ENCODE data around the gene ZNF865. TPM values are rescaled to one million over a fixed set of nuclear protein-coding genes. Genes with fewer than 3 reads are reported as not detected.
"Not testable (repeated sequence)": the region's sequence is repeated elsewhere in the genome, so short reads cannot be mapped to it uniquely, and the experiment has no call there.

ZNF865 gene
- total RNA-seq, 5 donors from 2014 or later (not counting 1 experiment from before 2014, with no cell fraction given): 16.3 to 29.4 (median 27.3) TPM

GRCh38 chr19:55573929-55574328 lies 31.5 kb upstream of the ZNF865 start:
- POLR2A ChIA-PET; H3K9me3 ChIP-seq; ATAC-seq (replicated peaks in 1 of 4); H3K4me3 Mint-ChIP-seq; DNase-seq; H3K27ac ChIP-seq (ENCODE audit: low read length); H3K27me3 ChIP-seq (replicated peaks in 1 of 2; ENCODE audit: control insufficient read depth in 2 of 2, extremely low read depth in 1 of 2, insufficient read depth in 2 of 2, low read length in 1 of 2); H3K4me1 ChIP-seq (ENCODE audit: control insufficient read depth in 1 of 2, extremely low read depth in 1 of 2, insufficient read depth in 2 of 2, low read length in 2 of 2); H3K36me3 ChIP-seq (ENCODE audit: control insufficient read depth in 2 of 2, extremely low read depth in 1 of 2, insufficient read depth in 1 of 2, low read length in 1 of 2); H3K9me3 Mint-ChIP-seq; H3K27me3 Mint-ChIP-seq; H3K36me3 Mint-ChIP-seq; H3K4me3 ChIP-seq (ENCODE audit: control insufficient read depth in 1 of 2, extremely low read depth in 1 of 2, low read length in 1 of 2); H3K27ac Mint-ChIP-seq; H3K4me1 Mint-ChIP-seq: not testable (repeated sequence)
- CTCF ChIA-PET: interaction anchor here in 1 of 2 donors (0.6 kb wide), 2 partner anchors 26 to 1164 kb away, joined by 3 read pairs; partner anchors contain the start of gene FIZ1
- WGBS (ENCODE audit: insufficient coverage): no CpG with 5 or more reads among the region's 6 CpGs

- peak overlapping the region in 1 of 3 donors; percentile 6 for H3K4me3 Mint-ChIP-seq
- DNase-seq (no peak), ATAC-seq (replicated peaks in 1 of 4) (no peak)
- Histone ChIP-seq H3K27me3 (replicated peaks in 1 of 2; ENCODE audit: control insufficient read depth in 2 of 2, extremely low read depth in 1 of 2, insufficient read depth in 2 of 2, low read length in 1 of 2) (no peaks in the 10 kb centered on the region), H3K9me3 (no peaks in the 10 kb centered on the region), H3K4me1 (ENCODE audit: control insufficient read depth in 1 of 2, extremely low read depth in 1 of 2, insufficient read depth in 2 of 2, low read length in 2 of 2) (peaks cover 6 to 21% of the 10 kb centered on the region in 2 experiments), H3K4me3 (ENCODE audit: control insufficient read depth in 1 of 2, extremely low read depth in 1 of 2, low read length in 1 of 2) (no peak overlapping the region), H3K27ac (ENCODE audit: low read length) (no peak overlapping the region), H3K36me3 (ENCODE audit: control insufficient read depth in 2 of 2, extremely low read depth in 1 of 2, insufficient read depth in 1 of 2, low read length in 1 of 2) (no peaks in the 10 kb centered on the region)
- peaks cover 13% of the 10 kb centered on the region for H3K36me3 Mint-ChIP-seq
- peaks cover 0 to 2% (median 0%) of the 10 kb centered on the region in 3 donors for H3K9me3 Mint-ChIP-seq
- H3K27me3 Mint-ChIP-seq: no peaks in the 10 kb centered on the region
- H3K4me1 Mint-ChIP-seq: peaks cover 14 to 19% (median 15%) of the 10 kb centered on the region in 3 donors
- ChIA-PET POLR2A (no interaction called here), CTCF (no interaction called here)
- H3K27ac Mint-ChIP-seq: no peak overlapping the region
- WGBS (ENCODE audit: insufficient coverage): 90% methylated on average over 2 of the region's 5 CpGs
Observed at GRCh38 chr19:55576746-55577145, 28.7 kb upstream of the ZNF865 start.

GRCh38 chr19:55578031-55578760 lies 27.3 kb upstream of the ZNF865 start:
- Histone ChIP-seq H3K9me3 (no peaks in the 10 kb centered on the region), H3K27me3 (replicated peaks in 1 of 2; ENCODE audit: control insufficient read depth in 2 of 2, extremely low read depth in 1 of 2, insufficient read depth in 2 of 2, low read length in 1 of 2) (no peaks in the 10 kb centered on the region), H3K4me3 (ENCODE audit: control insufficient read depth in 1 of 2, extremely low read depth in 1 of 2, low read length in 1 of 2) (no peak overlapping the region), H3K36me3 (ENCODE audit: control insufficient read depth in 2 of 2, extremely low read depth in 1 of 2, insufficient read depth in 1 of 2, low read length in 1 of 2) (no peaks in the 10 kb centered on the region), H3K4me1 (ENCODE audit: control insufficient read depth in 1 of 2, extremely low read depth in 1 of 2, insufficient read depth in 2 of 2, low read length in 2 of 2) (peaks cover 6 to 23% of the 10 kb centered on the region in 2 experiments), H3K27ac (ENCODE audit: low read length) (no peak overlapping the region)
- ChIA-PET CTCF (no interaction called here), POLR2A (no interaction called here)
- Mint-ChIP-seq H3K4me3 (no peak overlapping the region), H3K9me3 (peaks cover 0 to 2% (median 0%) of the 10 kb centered on the region in 3 donors), H3K36me3 (peaks cover 13% of the 10 kb centered on the region), H3K27me3 (no peaks in the 10 kb centered on the region), H3K27ac (no peak overlapping the region), H3K4me1 (peaks cover 19 to 25% (median 19%) of the 10 kb centered on the region in 3 donors)
- DNase-seq: no peak
- WGBS (ENCODE audit: insufficient coverage): 98% methylated on average over 64 of the region's 83 CpGs
- ATAC-seq (replicated peaks in 1 of 4): no peak

- Mint-ChIP-seq H3K4me3 (peak overlapping the region; percentile 81 to 89 (median 83)), H3K36me3 (peaks cover 13% of the 10 kb centered on the region), H3K9me3 (peaks cover 0 to 2% (median 0%) of the 10 kb centered on the region in 3 donors), H3K4me1 (peaks cover 19 to 25% (median 19%) of the 10 kb centered on the region in 3 donors), H3K27ac (peak overlapping the region; percentile 87 to 94), H3K27me3 (no peaks in the 10 kb centered on the region)
- ATAC-seq (replicated peaks in 1 of 4): no peak
- Histone ChIP-seq H3K27me3 (replicated peaks in 1 of 2; ENCODE audit: control insufficient read depth in 2 of 2, extremely low read depth in 1 of 2, insufficient read depth in 2 of 2, low read length in 1 of 2) (no peaks in the 10 kb centered on the region), H3K4me1 (ENCODE audit: control insufficient read depth in 1 of 2, extremely low read depth in 1 of 2, insufficient read depth in 2 of 2, low read length in 2 of 2) (peaks cover 6 to 23% of the 10 kb centered on the region in 2 experiments), H3K36me3 (ENCODE audit: control insufficient read depth in 2 of 2, extremely low read depth in 1 of 2, insufficient read depth in 1 of 2, low read length in 1 of 2) (no peaks in the 10 kb centered on the region), H3K27ac (ENCODE audit: low read length) (peak overlapping the region; percentile 75), H3K4me3 (ENCODE audit: control insufficient read depth in 1 of 2, extremely low read depth in 1 of 2, low read length in 1 of 2) (no peak overlapping the region), H3K9me3 (no peaks in the 10 kb centered on the region)
- no peak for DNase-seq
- ChIA-PET CTCF (no interaction called here), POLR2A (no interaction called here)
- WGBS (ENCODE audit: insufficient coverage): 97% methylated on average over 79 of the region's 90 CpGs
Observed at GRCh38 chr19:55578761-55579747, 26.4 kb upstream of the ZNF865 start.

GRCh38 chr19:55579766-55580621 lies 25.5 kb upstream of the ZNF865 start:
- H3K4me1 Mint-ChIP-seq: peaks cover 19 to 26% (median 19%) of the 10 kb centered on the region in 3 donors
- ATAC-seq (replicated peaks in 1 of 4): peak; percentile 25 to 55 (median 38)
- POLR2A ChIA-PET: interaction anchor here in 1 of 2 donors (0.7 kb wide), 1 partner anchor 76 kb away, joined by 10 read pairs; no protein-coding TSS in a partner anchor

More at GRCh38 chr19:55579766-55580621, 25.5 kb upstream of the ZNF865 start:
- Mint-ChIP-seq H3K36me3 (peaks cover 13% of the 10 kb centered on the region), H3K27me3 (no peaks in the 10 kb centered on the region), H3K4me3 (peak overlapping the region; percentile 81 to 89 (median 83)), H3K27ac (peak overlapping the region; percentile 87 to 94), H3K9me3 (peaks cover 0 to 2% (median 0%) of the 10 kb centered on the region in 3 donors)
- peak overlapping the region; percentile 75 for H3K27ac ChIP-seq (ENCODE audit: low read length)
- DNase-seq: peak in 4 of 35 experiments; percentile 8 to 29 (median 19)
- CTCF ChIA-PET: interaction anchor here in 1 of 2 donors (0.6 kb wide), 1 partner anchor 439 kb away, joined by 3 read pairs; no protein-coding TSS in a partner anchor
- no peaks in the 10 kb centered on the region for H3K27me3 ChIP-seq (replicated peaks in 1 of 2; ENCODE audit: control insufficient read depth in 2 of 2, extremely low read depth in 1 of 2, insufficient read depth in 2 of 2, low read length in 1 of 2)
- no peaks in the 10 kb centered on the region for H3K9me3 ChIP-seq
- peak overlapping the region; percentile 71 to 75 for H3K4me3 ChIP-seq (ENCODE audit: control insufficient read depth in 1 of 2, extremely low read depth in 1 of 2, low read length in 1 of 2)
- no peaks in the 10 kb centered on the region for H3K36me3 ChIP-seq (ENCODE audit: control insufficient read depth in 2 of 2, extremely low read depth in 1 of 2, insufficient read depth in 1 of 2, low read length in 1 of 2)
- H3K4me1 ChIP-seq (ENCODE audit: control insufficient read depth in 1 of 2, extremely low read depth in 1 of 2, insufficient read depth in 2 of 2, low read length in 2 of 2): peaks cover 6 to 23% of the 10 kb centered on the region in 2 experiments
- 29% methylated on average over 18 of the region's 20 CpGs for WGBS (ENCODE audit: insufficient coverage)
